HG03175 (cell line): ENCODE measurements around the gene NCAN.

Source experiments
- ATAC-seq: cut with Tn5 transposase; IDR thresholded peaks from one replicate; pipeline ENCODE4 v1.9.1; 2021; ENCODE audit warnings: mild to moderate bottlenecking, moderate library complexity; ENCODE audit not compliant: unreplicated experiment

The NCAN gene

GRCh38 chr19:19258589-19259338 lies 47.0 kb downstream of the NCAN start:
- no peak for ATAC-seq

GRCh38 chr19:19259741-19260140 lies 48.0 kb downstream of the NCAN start:
- no peak for ATAC-seq

- ATAC-seq = no peak
These were observed 48.9 kb downstream of the NCAN start for GRCh38 chr19:19260417-19261214.

- no peak for ATAC-seq
These were observed 49.8 kb downstream of the NCAN start for GRCh38 chr19:19261350-19262189.

- ATAC-seq = no peak
These were observed 50.7 kb downstream of the NCAN start for GRCh38 chr19:19262190-19263057.

GRCh38 chr19:19263886-19264487 lies 52.2 kb downstream of the NCAN start:
- no peak for ATAC-seq

GRCh38 chr19:19267305-19267704 lies 55.5 kb downstream of the NCAN start:
- ATAC-seq = no peak

GRCh38 chr19:19268453-19269385 lies 57.0 kb downstream of the NCAN start:
- no peak for ATAC-seq

- ATAC-seq = no peak
These were observed 58.4 kb downstream of the NCAN start for GRCh38 chr19:19269952-19270694.

- ATAC-seq = no peak
These were observed 59.2 kb downstream of the NCAN start for GRCh38 chr19:19270749-19271571.

- no peak for ATAC-seq
These were observed 60.3 kb downstream of the NCAN start for GRCh38 chr19:19271828-19272599.

GRCh38 chr19:19274146-19274545 lies 62.4 kb downstream of the NCAN start:
- no peak for ATAC-seq

- no peak for ATAC-seq
These were observed 63.2 kb downstream of the NCAN start for GRCh38 chr19:19274716-19275565.

GRCh38 chr19:19276386-19276785 lies 64.6 kb downstream of the NCAN start:
- ATAC-seq = no peak

GRCh38 chr19:19276851-19277250 lies 65.1 kb downstream of the NCAN start:
- no peak for ATAC-seq

- no peak for ATAC-seq
These were observed 66.6 kb downstream of the NCAN start for GRCh38 chr19:19278315-19278714.
